NB4 (cell line): ENCODE measurements around the gene CAVIN4.

Experiments used
- DNase-seq: peaks from one replicate; pipeline ENCODE4 v3.0.0; 2010; ENCODE audit warnings: low read depth
- H3K4me3 ChIP-seq: one replicate; pipeline ENCODE4 v1.5.1; 2011; ENCODE audit warnings: mild to moderate bottlenecking, low read depth, low read length, moderate library complexity
- CTCF ChIP-seq: IDR thresholded peaks from one replicate; pipeline ENCODE4 v1.5.1; 2012; ENCODE audit warnings: low read depth, low read length
- MAX ChIP-seq: IDR thresholded peaks from 2 replicates; pipeline ENCODE4 v1.6.1; 2011; ENCODE audit warnings: low read depth, low read length
- MYC ChIP-seq: IDR thresholded peaks from 2 replicates; pipeline ENCODE4 v1.6.1; 2011; ENCODE audit warnings: low read depth, low read length
- POLR2A ChIP-seq: IDR thresholded peaks from 2 replicates; pipeline ENCODE4 v1.6.1; 2011; ENCODE audit warnings: mild to moderate bottlenecking; ENCODE audit not compliant: insufficient read length; ENCODE audit errors: extremely low read depth

Gene CAVIN4

GRCh38 chr9:100555471-100555870 lies 22.4 kb upstream of the CAVIN4 start:
- no peak for DNase-seq
- H3K4me3 ChIP-seq: no peak overlapping the region
- TF ChIP-seq MYC: no peak
- no peak for TF ChIP-seq MAX
- no peak for TF ChIP-seq POLR2A
- no peak for TF ChIP-seq CTCF

GRCh38 chr9:100557053-100557452 lies 20.8 kb upstream of the CAVIN4 start:
- DNase-seq: no peak
- no peak for TF ChIP-seq MYC
- TF ChIP-seq MAX: no peak
- TF ChIP-seq POLR2A: no peak
- TF ChIP-seq CTCF: no peak
- H3K4me3 ChIP-seq: no peak overlapping the region

- DNase-seq: no peak
- no peak overlapping the region for H3K4me3 ChIP-seq
- no peak for TF ChIP-seq POLR2A
- no peak for TF ChIP-seq MAX
- TF ChIP-seq CTCF: no peak
- TF ChIP-seq MYC: no peak
These were observed 16.6 kb upstream of the CAVIN4 start for GRCh38 chr9:100561256-100561655.

GRCh38 chr9:100567856-100568255 lies 10.0 kb upstream of the CAVIN4 start:
- DNase-seq: no peak
- TF ChIP-seq CTCF (no peak), MAX (no peak), POLR2A (no peak), MYC (no peak)
- H3K4me3 ChIP-seq: no peak overlapping the region

GRCh38 chr9:100573655-100574260 lies 4.1 kb upstream of the CAVIN4 start:
- no peak overlapping the region for H3K4me3 ChIP-seq
- DNase-seq: no peak
- TF ChIP-seq MYC (no peak), CTCF (no peak), POLR2A (no peak), MAX (no peak)
